GM12878 (cell line): ENCODE data around the gene AGPAT4. TPM values are rescaled to one million over a fixed set of nuclear protein-coding genes. Genes with fewer than 3 reads are reported as not detected.

ENCODE experiments used
- ATAC-seq: fragments of 200-7000 bp; cut with Tn5 transposase; 3 replicates; pipeline ENCODE4 v1.9.1; 2020; ENCODE audit warnings: mild to moderate bottlenecking, moderate library complexity
- BruUV-seq: library from RNA; stranded (reverse); fragments of 400-500 nt; replicated peaks from 2 replicates; lab custom pipeline; 2021; lab: Mats Ljungman, UMichigan
- CTCF ChIA-PET: fragments of 300-600 bp; sonication (Branson Sonifier 250); formaldehyde crosslinking; extraction: SDS; loops from one replicate; lab custom pipeline; 2021; ENCODE audit warnings: inconsistent platforms; lab: Yijun Ruan, JAX
- POLR2A ChIA-PET: fragments of 350-600 bp; formaldehyde crosslinking; extraction: SDS; loops from one replicate; lab custom pipeline; 2021; ENCODE audit warnings: inconsistent platforms; lab: Charles Lee
- RAD21 ChIA-PET: fragments of 300-600 bp; sonication (Branson Sonifier 250); formaldehyde crosslinking; loops from one replicate; lab custom pipeline; 2023; ENCODE audit warnings: antibody characterized with exemption; ENCODE audit not compliant: unreplicated experiment; lab: Charles Lee
- SMC1A ChIA-PET: fragments of 300-600 bp; sonication (Branson Sonifier 250); formaldehyde crosslinking; loops from one replicate; lab custom pipeline; 2023; ENCODE audit not compliant: unreplicated experiment, uncharacterized antibody; lab: Charles Lee
- DNase-seq: peaks from one replicate; pipeline ENCODE4 v3.0.0-alpha.2; 2011; ENCODE audit warnings: low read depth, low spot score
- FAIRE-seq: peaks from 3 replicates; lab custom pipeline; 2011; peaks lifted over from hg19 to GRCh38; lab: Jason Lieb, UNC
- H2AFZ ChIP-seq: 2 replicates; pipeline ENCODE4 v1.6.0; 2011; ENCODE audit warnings: low read depth, low read length, control low read depth; ENCODE audit not compliant: control insufficient read depth
- H3K27ac ChIP-seq: 2 replicates; pipeline ENCODE4 v1.5.1; 2011; ENCODE audit warnings: control low read depth; ENCODE audit not compliant: control insufficient read depth, insufficient read depth
- H3K27me3 ChIP-seq, 2 experiments: replicated peaks in 1 of 2; 2 replicates each; pipeline versions ENCODE4 v1.6.0 to v1.6.1; 2011; ENCODE audit warnings: low read length in 1 of 2; ENCODE audit not compliant: control insufficient read depth in 2 of 2, insufficient read depth in 2 of 2
- H3K36me3 ChIP-seq, 2 experiments: 2 replicates each; pipeline ENCODE4 v1.5.1; 2011; ENCODE audit warnings: low read length in 1 of 2; ENCODE audit not compliant: control insufficient read depth in 2 of 2, insufficient read depth in 2 of 2
- H3K4me1 ChIP-seq: 2 replicates; pipeline ENCODE4 v1.6.1; 2011; ENCODE audit warnings: mild to moderate bottlenecking, low read length, moderate library complexity, mixed read lengths; ENCODE audit not compliant: control insufficient read depth, insufficient read depth
- H3K4me2 ChIP-seq: 2 replicates; pipeline ENCODE4 v1.6.0; 2011; ENCODE audit warnings: control low read depth; ENCODE audit not compliant: control insufficient read depth, insufficient read depth
- H3K4me3 ChIP-seq: fragments of 200-600 bp; sonication (generic); 2 replicates; pipeline ENCODE4 v1.5.1; 2016
- H3K79me2 ChIP-seq: 2 replicates; pipeline ENCODE4 v1.6.0; 2011; ENCODE audit warnings: low read length; ENCODE audit not compliant: control insufficient read depth, insufficient read depth
- H3K9ac ChIP-seq: 2 replicates; pipeline ENCODE4 v1.8.0; 2011; ENCODE audit warnings: low read length, control low read depth, mixed read lengths; ENCODE audit not compliant: control insufficient read depth, insufficient read depth
- H3K9me3 ChIP-seq: replicated peaks from 3 replicates; pipeline ENCODE4 v1.5.1; 2011; ENCODE audit warnings: mild to moderate bottlenecking, low read length; ENCODE audit not compliant: control insufficient read depth, insufficient read depth
- H4K20me1 ChIP-seq: 2 replicates; pipeline ENCODE4 v1.6.0; 2011; ENCODE audit not compliant: control insufficient read depth, insufficient read depth
- CUX1 ChIP-seq: IDR thresholded peaks from 2 replicates; pipeline ENCODE4 v1.6.1; 2012; ENCODE audit warnings: improper control_type of control experiment, low read depth, low read length; ENCODE audit not compliant: insufficient replicate concordance
- E2F4 ChIP-seq: IDR thresholded peaks from 2 replicates; pipeline ENCODE4 v1.6.1; 2012; ENCODE audit warnings: low read depth, low read length, improper control_type of control experiment
- HCFC1 ChIP-seq: fragments of 150-350 bp; IDR thresholded peaks from 2 replicates; pipeline ENCODE4 v1.6.1; 2014; ENCODE audit warnings: low read length
- LARP7 ChIP-seq: fragments of 450-650 bp; IDR thresholded peaks from 2 replicates; pipeline ENCODE4 v1.6.1; 2017; ENCODE audit warnings: mild to moderate bottlenecking
- NFXL1 ChIP-seq: fragments of 450-650 bp; IDR thresholded peaks from 2 replicates; pipeline ENCODE4 v1.6.1; 2017; ENCODE audit warnings: antibody characterized with exemption, mild to moderate bottlenecking, borderline replicate concordance
- NFYB ChIP-seq: IDR thresholded peaks from 2 replicates; pipeline ENCODE4 v1.6.1; 2011; ENCODE audit warnings: low read depth, mild to moderate bottlenecking, low read length, improper control_type of control experiment, moderate library complexity; ENCODE audit not compliant: insufficient read depth
- NR2F1 ChIP-seq: fragments of 450-650 bp; conservative IDR thresholded peaks from 2 replicates; pipeline ENCODE4 v1.6.1; 2017; ENCODE audit warnings: mild to moderate bottlenecking
- NRF1 ChIP-seq: conservative IDR thresholded peaks from 2 replicates; pipeline ENCODE4 v1.6.1; 2011; ENCODE audit warnings: mild to moderate bottlenecking, low read depth, low read length, improper control_type of control experiment
- PML ChIP-seq: IDR thresholded peaks from 2 replicates; pipeline ENCODE4 v1.6.1; 2012; ENCODE audit warnings: low read length, inconsistent platforms
- RB1 ChIP-seq: fragments of 450-650 bp; formaldehyde crosslinking; IDR thresholded peaks from 2 replicates; pipeline ENCODE4 v1.6.1; 2017; ENCODE audit warnings: mild to moderate bottlenecking, borderline replicate concordance
- RELB ChIP-seq: fragments of 450-650 bp; IDR thresholded peaks from 2 replicates; pipeline ENCODE4 v1.6.1; 2017; ENCODE audit warnings: low read depth, mild to moderate bottlenecking, moderate library complexity
- RFX5 ChIP-seq: IDR thresholded peaks from 2 replicates; pipeline ENCODE4 v1.6.1; 2011; ENCODE audit warnings: low read depth, low read length, improper control_type of control experiment
- SREBF1 ChIP-seq: IDR thresholded peaks from 2 replicates; pipeline ENCODE4 v1.6.1; 2012; ENCODE audit warnings: mild to moderate bottlenecking, low read length
- STAT1 ChIP-seq: fragments of 450-650 bp; conservative IDR thresholded peaks from 2 replicates; pipeline ENCODE4 v1.6.1; 2014; ENCODE audit warnings: antibody characterized with exemption, mild to moderate bottlenecking
- YBX1 ChIP-seq: fragments of 450-650 bp; IDR thresholded peaks from 2 replicates; pipeline ENCODE4 v1.6.1; 2016; ENCODE audit warnings: antibody characterized with exemption
- ZNF274 ChIP-seq: IDR thresholded peaks from one replicate; pipeline ENCODE4 v1.8.0; 2011; ENCODE audit not compliant: insufficient read length, insufficient read depth
- WGBS: methylation state at CpG from one replicate; pipeline ENCODE4 v1.1.6; 2016; ENCODE audit warnings: low lambda C conversion rate; ENCODE audit not compliant: insufficient replicate concordance, insufficient coverage; ENCODE audit errors: missing lambda C conversion rate; 5-methylcytosine and 5-hydroxymethylcytosine counted together
- in situ Hi-C: fragments of 300-500 bp; cut with MboI; formaldehyde crosslinking; loops from 9 replicates; pipeline ENCODE4 v1.14.3; 2018; ENCODE audit warnings: mixed read lengths
- intact Hi-C: fragments of 100-400 bp; cut with micrococcal nuclease; formaldehyde crosslinking; loops from one replicate; pipeline ENCODE4 v1.14.2; 2022; ENCODE audit not compliant: unreplicated experiment
- polyA plus RNA-seq, 11 experiments: library from polyadenylated mRNA; depleted of rRNA in 4 of 11; unstranded in 6 of 11; stranded (reverse) in 5 of 11; fragments of >200 nt; fragmentation: Nextera tagmentation in 4 of 11; fragmentation: Illumina TruSeq in 1 of 11; extraction: Ambion mirVana in 4 of 11; extraction: Trizol in 1 of 11; gene quantifications; 1 replicate in 1 of 11; 2 replicates in 10 of 11; pipeline versions ENCODE4 v1.2.1 to v1.2.3, GENCODE V29; 2011 to 2016; ENCODE audit warnings: inconsistent platforms in 2 of 11, missing spikeins in 2 of 11, low read depth in 1 of 11
- total RNA-seq, 4 experiments: library from RNA; depleted of rRNA in 3 of 4; stranded (reverse); fragments of >200 nt in 3 of 4; fragmentation: Illumina TruSeq in 1 of 4; extraction: Trizol in 1 of 4; gene quantifications; 2 replicates each; pipeline versions ENCODE4 v1.2.1 to v1.2.3, GENCODE V29; 2013 to 2021
- TF ChIP-seq, protein P1 (sequence below): fragments of 450-650 bp; IDR thresholded peaks from 2 replicates; pipeline ENCODE4 v1.6.1; 2014; ENCODE audit warnings: mild to moderate bottlenecking

The AGPAT4 gene
- total and polyA plus RNA-seq, 10 of the 15 experiments (the other 5 are each of a cell fraction or from before 2014, with no cell fraction given), result 0.34 to 2.2 (median 1.3) TPM

- Histone ChIP-seq H3K4me1 (peaks cover 10% of the 10 kb centered on the region; the same call in 1 of the 2 replicates), H3K4me3 (no peak overlapping the region), H4K20me1 (no peaks in the 10 kb centered on the region), H3K27me3 (no peaks in the 10 kb centered on the region), H3K79me2 (no peaks in the 10 kb centered on the region), H3K9me3 (no peaks in the 10 kb centered on the region), H3K4me2 (no peak overlapping the region), H3K27ac (no peak overlapping the region), H3K9ac (no peak overlapping the region), H3K36me3 (no peaks in the 10 kb centered on the region), H2AFZ (no peak overlapping the region)
- no peak for ATAC-seq
- CTCF ChIA-PET, result interaction anchor here (0.7 kb wide), 1 partner anchor 305 kb away, joined by 3 read pairs; no protein-coding TSS in a partner anchor
- RAD21 ChIA-PET, result interaction anchor here (1.0 kb wide), 1 partner anchor 9 kb away, joined by 3 read pairs; no protein-coding TSS in a partner anchor
- no peak for DNase-seq
- TF ChIP-seq ZNF274, result no peak
- no peak for TF ChIP-seq PML
- no peak for TF ChIP-seq SREBF1
- no peak for TF ChIP-seq NFXL1
- no peak for TF ChIP-seq NFYB
- TF ChIP-seq CUX1, result no peak
- no peak for TF ChIP-seq HCFC1
- TF ChIP-seq, protein P1, sequence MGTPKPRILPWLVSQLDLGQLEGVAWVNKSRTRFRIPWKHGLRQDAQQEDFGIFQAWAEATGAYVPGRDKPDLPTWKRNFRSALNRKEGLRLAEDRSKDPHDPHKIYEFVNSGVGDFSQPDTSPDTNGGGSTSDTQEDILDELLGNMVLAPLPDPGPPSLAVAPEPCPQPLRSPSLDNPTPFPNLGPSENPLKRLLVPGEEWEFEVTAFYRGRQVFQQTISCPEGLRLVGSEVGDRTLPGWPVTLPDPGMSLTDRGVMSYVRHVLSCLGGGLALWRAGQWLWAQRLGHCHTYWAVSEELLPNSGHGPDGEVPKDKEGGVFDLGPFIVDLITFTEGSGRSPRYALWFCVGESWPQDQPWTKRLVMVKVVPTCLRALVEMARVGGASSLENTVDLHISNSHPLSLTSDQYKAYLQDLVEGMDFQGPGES, result no peak
- TF ChIP-seq NRF1, result no peak
- no peak for TF ChIP-seq STAT1
- no peak for TF ChIP-seq YBX1
- TF ChIP-seq RELB, result no peak
- TF ChIP-seq NR2F1, result no peak
- no peak for TF ChIP-seq E2F4
- no peak for TF ChIP-seq LARP7
- no peak for TF ChIP-seq RB1
- no peak for TF ChIP-seq RFX5
- no TSS peak for BruUV-seq
- intact Hi-C loops (no loop called here), in situ Hi-C loops (no loop called here)
- 83% methylated on average over 1 of the region's 1 CpG for WGBS
- POLR2A ChIA-PET, result no interaction called here
- SMC1A ChIA-PET, result interaction anchor here (1.4 to 1.8 kb wide), 2 partner anchors 12 to 25 kb away, joined by 3 to 5 read pairs; no protein-coding TSS in a partner anchor
- no peak for FAIRE-seq
These were observed 36.7 kb downstream of the AGPAT4 start for GRCh38 chr6:161237176-161237575.
